Measurements from ENCODE around the gene TARP.
A peak's percentile ranks its signal among the peaks of the same experiment; 100 is the strongest.

TARP gene

DNA sequence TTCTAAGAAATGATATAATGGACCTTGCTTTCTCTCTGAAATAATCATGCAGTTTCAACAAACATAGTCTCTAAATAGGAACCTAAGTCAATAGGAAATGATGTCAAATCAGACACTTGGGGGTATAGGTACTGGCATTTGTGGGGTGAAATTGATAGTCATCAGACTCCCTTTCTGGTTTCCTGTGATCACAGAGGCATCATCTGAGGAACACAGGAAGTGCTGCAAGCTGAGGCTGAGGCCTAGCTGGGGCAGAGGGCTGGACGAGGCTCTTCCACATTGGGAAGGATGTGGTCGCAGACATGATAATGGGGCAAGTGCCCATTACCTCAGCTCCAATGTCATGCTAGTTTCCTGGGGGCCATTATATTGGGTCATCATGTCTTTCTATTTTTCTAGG lies 33.5 kb upstream of the TARP start:
- no peak for TF ChIP-seq CTCF (IDR thresholded peaks at IDR 0.05; ENCODE audit: borderline replicate concordance, control extremely low read depth, extremely low read depth, insufficient read depth, missing control alignments)
- no peak for DNase-seq (ENCODE audit: low spot score)
- in situ Hi-C loops (cut with MboI; ENCODE audit: low sequenced_read_pairs, unreplicated experiment) = no loop called here

DNA sequence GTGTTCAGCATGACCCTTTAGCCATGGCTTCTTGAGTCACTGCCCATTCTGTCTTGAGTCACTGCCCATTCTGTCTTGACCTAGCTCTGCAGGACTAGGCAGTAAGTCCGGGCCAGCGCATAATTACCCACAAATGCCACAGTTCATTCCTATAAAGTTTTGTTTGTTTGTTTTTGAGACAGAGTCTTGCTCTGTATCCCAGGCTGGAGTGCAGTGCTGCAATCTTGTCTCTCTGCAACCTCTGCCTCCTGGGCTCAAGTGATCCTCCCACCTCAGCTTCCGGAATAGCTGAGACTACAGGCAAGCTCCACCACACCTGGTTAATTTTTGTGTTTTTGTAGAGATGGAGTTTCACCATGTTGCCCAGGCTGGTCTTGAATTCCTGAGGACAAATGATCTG lies 32.7 kb upstream of the TARP start:
- in situ Hi-C loops (cut with MboI; ENCODE audit: low sequenced_read_pairs, unreplicated experiment) = no loop called here
- no peak for DNase-seq (ENCODE audit: low spot score)
- TF ChIP-seq CTCF (IDR thresholded peaks at IDR 0.05; ENCODE audit: borderline replicate concordance, control extremely low read depth, extremely low read depth, insufficient read depth, missing control alignments) = no peak

- in situ Hi-C loops (cut with MboI; ENCODE audit: low sequenced_read_pairs, unreplicated experiment) = no loop called here
- TF ChIP-seq CTCF (IDR thresholded peaks at IDR 0.05; ENCODE audit: borderline replicate concordance, control extremely low read depth, extremely low read depth, insufficient read depth, missing control alignments) = no peak
- no peak for DNase-seq (ENCODE audit: low spot score)
Observed at GRCh38 chr7:38303866-38304265, 30.4 kb upstream of the TARP start.

DNA sequence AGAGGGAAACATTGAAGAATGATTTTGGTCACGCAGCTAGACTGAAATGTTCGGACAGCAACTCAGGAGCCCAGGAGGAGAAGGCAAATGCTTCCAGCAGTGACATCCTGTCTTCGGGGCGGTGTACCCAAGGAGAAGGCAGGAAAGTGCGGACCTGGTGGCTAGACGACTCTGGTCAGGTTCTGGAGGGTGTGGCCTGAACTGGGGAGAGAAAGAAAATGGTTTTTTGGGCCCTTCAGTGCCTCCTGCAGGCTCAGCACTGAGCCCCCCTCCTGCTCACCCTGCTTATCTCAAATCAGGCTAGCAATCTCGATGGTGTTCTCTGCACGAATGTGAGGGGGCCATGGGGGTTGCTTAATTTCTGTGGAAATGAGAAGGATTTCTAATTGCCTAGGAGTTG lies 26.7 kb upstream of the TARP start:
- TF ChIP-seq CTCF (IDR thresholded peaks at IDR 0.05; ENCODE audit: borderline replicate concordance, control extremely low read depth, extremely low read depth, insufficient read depth, missing control alignments) = no peak
- DNase-seq (ENCODE audit: low spot score) = no peak
- in situ Hi-C loops (cut with MboI; ENCODE audit: low sequenced_read_pairs, unreplicated experiment) = no loop called here

- peak; percentile 1 for DNase-seq (ENCODE audit: low spot score)
- no peak for TF ChIP-seq CTCF (IDR thresholded peaks at IDR 0.05; ENCODE audit: borderline replicate concordance, control extremely low read depth, extremely low read depth, insufficient read depth, missing control alignments)
- in situ Hi-C loops (cut with MboI; ENCODE audit: low sequenced_read_pairs, unreplicated experiment) = no loop called here
Observed at GRCh38 chr7:38299275-38299931, 26.0 kb upstream of the TARP start.

- no peak for TF ChIP-seq CTCF (IDR thresholded peaks at IDR 0.05; ENCODE audit: borderline replicate concordance, control extremely low read depth, extremely low read depth, insufficient read depth, missing control alignments)
- DNase-seq (ENCODE audit: low spot score) = no peak
- in situ Hi-C loops (cut with MboI; ENCODE audit: low sequenced_read_pairs, unreplicated experiment) = no loop called here
Observed at GRCh38 chr7:38296059-38296857, 22.8 kb upstream of the TARP start.

All from GM13976 (cell line).